Measurements from ENCODE around the gene PRKAR1B. TPM values are rescaled to one million over a fixed set of nuclear protein-coding genes. Genes with fewer than 3 reads are reported as not detected.

The PRKAR1B gene
- total and polyA plus RNA-seq, 10 of the 15 experiments (the other 5 are each of a cell fraction or from before 2014, with no cell fraction given) = 1.4 to 45.6 (median 19.3) TPM

- POLR2A ChIA-PET = no interaction called here
- WGBS (ENCODE audit: insufficient coverage, insufficient replicate concordance, low lambda C conversion rate, missing lambda C conversion rate) = 91% methylated on average over 29 of the region's 30 CpGs
- no peak overlapping the region for H3K27ac ChIP-seq (ENCODE audit: control insufficient read depth, insufficient read depth)
- intact Hi-C loops (cut with micrococcal nuclease; ENCODE audit: unreplicated experiment) (no loop called here), in situ Hi-C loops (cut with MboI) (no loop called here)
- DNase-seq (ENCODE audit: low read depth, low spot score) (no peak), FAIRE-seq (no peak), ATAC-seq (no peak)
- RAD21 ChIA-PET (ENCODE audit: unreplicated experiment) = no interaction called here
- SMC1A ChIA-PET (ENCODE audit: uncharacterized antibody, unreplicated experiment) = no interaction called here
- TF ChIP-seq, protein P1, sequence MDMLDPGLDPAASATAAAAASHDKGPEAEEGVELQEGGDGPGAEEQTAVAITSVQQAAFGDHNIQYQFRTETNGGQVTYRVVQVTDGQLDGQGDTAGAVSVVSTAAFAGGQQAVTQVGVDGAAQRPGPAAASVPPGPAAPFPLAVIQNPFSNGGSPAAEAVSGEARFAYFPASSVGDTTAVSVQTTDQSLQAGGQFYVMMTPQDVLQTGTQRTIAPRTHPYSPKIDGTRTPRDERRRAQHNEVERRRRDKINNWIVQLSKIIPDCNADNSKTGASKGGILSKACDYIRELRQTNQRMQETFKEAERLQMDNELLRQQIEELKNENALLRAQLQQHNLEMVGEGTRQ (IDR thresholded peaks at IDR 0.05; ENCODE audit: borderline replicate concordance, low read depth, low read length) = no peak
- no peaks in the 10 kb centered on the region for H3K27me3 ChIP-seq (replicated peaks in 1 of 2; ENCODE audit: control insufficient read depth in 2 of 2, insufficient read depth in 2 of 2, low read length in 1 of 2)
- no peak overlapping the region for H3K4me3 ChIP-seq
- H3K36me3 ChIP-seq (ENCODE audit: control insufficient read depth in 2 of 2, insufficient read depth in 2 of 2, low read length in 1 of 2) = peaks cover 0 to 4% of the 10 kb centered on the region in 2 experiments; a peak in 2 of 4 replicates
- no TSS peak for BruUV-seq (replicated peaks)
- no peak overlapping the region for H2AFZ ChIP-seq (ENCODE audit: control insufficient read depth, low read depth, low read length)
- H3K9ac ChIP-seq (ENCODE audit: control insufficient read depth, insufficient read depth, low read length) = no peak overlapping the region
- H3K4me1 ChIP-seq (ENCODE audit: control insufficient read depth, insufficient read depth, low read length) = no peaks in the 10 kb centered on the region
- H3K4me2 ChIP-seq (ENCODE audit: control insufficient read depth, insufficient read depth) = no peak overlapping the region
- no peaks in the 10 kb centered on the region for H4K20me1 ChIP-seq (ENCODE audit: control insufficient read depth, insufficient read depth)
- H3K9me3 ChIP-seq (replicated peaks; ENCODE audit: control insufficient read depth, insufficient read depth, low read length) = no peaks in the 10 kb centered on the region; the same call in 2 of the 3 replicates
- CTCF ChIA-PET = no interaction called here
- no peaks in the 10 kb centered on the region for H3K79me2 ChIP-seq (ENCODE audit: control insufficient read depth, insufficient read depth, low read length)
Observed at GRCh38 chr7:577741-578370, 149.2 kb downstream of the PRKAR1B start.

- FAIRE-seq (no peak), ATAC-seq (no peak), DNase-seq (ENCODE audit: low read depth, low spot score) (no peak)
- Histone ChIP-seq H3K79me2 (ENCODE audit: control insufficient read depth, insufficient read depth, low read length) (no peaks in the 10 kb centered on the region), H2AFZ (ENCODE audit: control insufficient read depth, low read depth, low read length) (no peak overlapping the region), H3K27ac (ENCODE audit: control insufficient read depth, insufficient read depth) (no peak overlapping the region), H4K20me1 (ENCODE audit: control insufficient read depth, insufficient read depth) (no peaks in the 10 kb centered on the region), H3K9me3 (replicated peaks; ENCODE audit: control insufficient read depth, insufficient read depth, low read length) (no peaks in the 10 kb centered on the region; the same call in 2 of the 3 replicates), H3K27me3 (replicated peaks in 1 of 2; ENCODE audit: control insufficient read depth in 2 of 2, insufficient read depth in 2 of 2, low read length in 1 of 2) (no peaks in the 10 kb centered on the region), H3K4me2 (ENCODE audit: control insufficient read depth, insufficient read depth) (no peak overlapping the region), H3K4me1 (ENCODE audit: control insufficient read depth, insufficient read depth, low read length) (no peaks in the 10 kb centered on the region), H3K4me3 (no peak overlapping the region), H3K36me3 (ENCODE audit: control insufficient read depth in 2 of 2, insufficient read depth in 2 of 2, low read length in 1 of 2) (peaks cover 0 to 1% of the 10 kb centered on the region in 2 experiments; a peak in 1 of 4 replicates), H3K9ac (ENCODE audit: control insufficient read depth, insufficient read depth, low read length) (no peak overlapping the region)
- intact Hi-C loops (cut with micrococcal nuclease; ENCODE audit: unreplicated experiment) = no loop called here
- RAD21 ChIA-PET (ENCODE audit: unreplicated experiment) = no interaction called here
- no TSS peak for BruUV-seq (replicated peaks)
- CTCF ChIA-PET = no interaction called here
- whole genome bisulfite sequencing (ENCODE audit: insufficient coverage, insufficient replicate concordance, low lambda C conversion rate, missing lambda C conversion rate) = 97% methylated on average over 22 of the region's 22 CpGs
- POLR2A ChIA-PET = no interaction called here
- in situ Hi-C loops (cut with MboI) = no loop called here
- SMC1A ChIA-PET (ENCODE audit: uncharacterized antibody, unreplicated experiment) = no interaction called here
- TF ChIP-seq ETV6 (conservative IDR thresholded peaks at IDR 0.05 in 1 of 2, IDR thresholded peaks at IDR 0.05 in 1 of 2; ENCODE audit: borderline replicate concordance in 1 of 2, low read depth in 1 of 2) (no peak), FOXK2 (IDR thresholded peaks at IDR 0.05) (no peak), PAX5 (IDR thresholded peaks at IDR 0.05; ENCODE audit: borderline replicate concordance, low read depth, low read length) (no peak), SUPT20H (IDR thresholded peaks at IDR 0.05; ENCODE audit: borderline replicate concordance, control insufficient read depth, low read depth, low read length) (no peak), CEBPB (IDR thresholded peaks at IDR 0.05; ENCODE audit: borderline replicate concordance in 1 of 2, low read depth in 2 of 2, low read length in 2 of 2) (no peak), RAD21 (IDR thresholded peaks at IDR 0.05; ENCODE audit: insufficient read depth, low read depth, low read length) (no peak), IRF4 (IDR thresholded peaks at IDR 0.05; ENCODE audit: low read depth, low read length) (no peak), SRF (IDR thresholded peaks at IDR 0.05; ENCODE audit: low read depth in 2 of 2, low read length in 2 of 2) (no peak), RBBP5 (conservative IDR thresholded peaks at IDR 0.05) (no peak), ZBED1 (IDR thresholded peaks at IDR 0.05; ENCODE audit: borderline replicate concordance) (no peak), ZNF217 (IDR thresholded peaks at IDR 0.05) (no peak), CHD4 (IDR thresholded peaks at IDR 0.05) (no peak)
- TF ChIP-seq, protein P2, sequence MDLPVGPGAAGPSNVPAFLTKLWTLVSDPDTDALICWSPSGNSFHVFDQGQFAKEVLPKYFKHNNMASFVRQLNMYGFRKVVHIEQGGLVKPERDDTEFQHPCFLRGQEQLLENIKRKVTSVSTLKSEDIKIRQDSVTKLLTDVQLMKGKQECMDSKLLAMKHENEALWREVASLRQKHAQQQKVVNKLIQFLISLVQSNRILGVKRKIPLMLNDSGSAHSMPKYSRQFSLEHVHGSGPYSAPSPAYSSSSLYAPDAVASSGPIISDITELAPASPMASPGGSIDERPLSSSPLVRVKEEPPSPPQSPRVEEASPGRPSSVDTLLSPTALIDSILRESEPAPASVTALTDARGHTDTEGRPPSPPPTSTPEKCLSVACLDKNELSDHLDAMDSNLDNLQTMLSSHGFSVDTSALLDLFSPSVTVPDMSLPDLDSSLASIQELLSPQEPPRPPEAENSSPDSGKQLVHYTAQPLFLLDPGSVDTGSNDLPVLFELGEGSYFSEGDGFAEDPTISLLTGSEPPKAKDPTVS (IDR thresholded peaks at IDR 0.05; ENCODE audit: low read depth, low read length) = no peak
- TF ChIP-seq, protein P3, sequence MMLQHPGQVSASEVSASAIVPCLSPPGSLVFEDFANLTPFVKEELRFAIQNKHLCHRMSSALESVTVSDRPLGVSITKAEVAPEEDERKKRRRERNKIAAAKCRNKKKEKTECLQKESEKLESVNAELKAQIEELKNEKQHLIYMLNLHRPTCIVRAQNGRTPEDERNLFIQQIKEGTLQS (IDR thresholded peaks at IDR 0.05; ENCODE audit: borderline replicate concordance, extremely low read depth, low read depth, low read length) = no peak
Observed at GRCh38 chr7:577278-577665, 149.8 kb downstream of the PRKAR1B start.

All from GM12878 (cell line).